ENCODE results near the gene CTCF.

The CTCF gene

DNA sequence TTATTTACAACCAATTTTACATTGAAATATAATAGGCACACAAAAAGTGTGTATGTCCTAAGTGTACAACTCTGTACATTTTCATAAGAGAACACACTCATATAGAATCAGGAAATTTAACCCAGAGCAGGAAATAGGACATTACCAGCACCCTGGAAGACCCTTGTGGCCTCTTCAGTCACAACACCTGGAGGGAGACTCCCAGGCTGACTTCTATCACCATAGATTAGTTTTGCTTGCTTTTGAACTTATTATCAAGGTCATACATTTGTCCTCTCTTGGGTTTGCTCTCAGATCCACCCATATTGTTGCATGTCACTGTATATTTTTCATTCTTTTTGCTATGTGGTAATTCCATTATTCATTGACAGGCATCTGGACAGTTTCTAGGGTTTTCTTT lies 27.9 kb upstream of the CTCF start:
- no peaks in the 10 kb centered on the region for H3K9me3 ChIP-seq (ENCODE audit: control insufficient read depth in 1 of 2, low read length in 2 of 2)
- peaks cover 13 to 17% of the 10 kb centered on the region in 2 donors for H3K27me3 ChIP-seq (ENCODE audit: control insufficient read depth in 1 of 2, insufficient read depth in 2 of 2, low read length in 2 of 2)
- no peak overlapping the region for H3K9ac ChIP-seq (ENCODE audit: low read depth in 1 of 2, low read length in 2 of 2)
- no peak overlapping the region for H3K4me3 ChIP-seq (ENCODE audit: low read depth in 1 of 2, low read length in 2 of 2)
- H3K36me3 ChIP-seq (ENCODE audit: control insufficient read depth in 1 of 2, insufficient read depth in 2 of 2, low read length in 2 of 2): no peaks in the 10 kb centered on the region
- H3K4me1 ChIP-seq (ENCODE audit: control insufficient read depth in 1 of 2, insufficient read depth in 2 of 2, low read length in 2 of 2): peaks cover 23 to 39% of the 10 kb centered on the region in 2 donors
- H3K27ac ChIP-seq (ENCODE audit: low read depth, low read length): no peak overlapping the region

DNA sequence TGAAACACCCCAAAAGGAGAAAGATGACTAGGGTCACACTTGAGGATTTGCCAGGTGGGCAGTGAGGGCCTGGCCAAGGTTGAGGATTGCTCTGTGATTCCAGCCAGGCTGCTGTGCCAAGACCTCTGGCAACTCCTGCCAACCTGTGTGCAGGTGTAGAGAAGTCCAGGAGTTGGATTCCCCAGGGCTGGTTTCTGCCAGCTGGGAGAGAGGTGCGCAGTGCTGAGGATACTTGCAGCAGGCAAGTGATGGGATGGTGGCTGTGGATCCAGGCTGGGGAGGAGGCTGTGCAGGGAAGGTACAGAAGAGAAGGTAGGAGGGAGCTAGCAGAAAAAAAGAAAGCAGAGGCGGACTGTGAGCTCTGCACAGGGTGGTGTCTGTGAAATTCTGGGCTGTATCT lies 27.1 kb upstream of the CTCF start:
- Histone ChIP-seq H3K9me3 (ENCODE audit: control insufficient read depth in 1 of 2, low read length in 2 of 2) (no peaks in the 10 kb centered on the region), H3K27ac (ENCODE audit: low read depth, low read length) (no peak overlapping the region), H3K36me3 (ENCODE audit: control insufficient read depth in 1 of 2, insufficient read depth in 2 of 2, low read length in 2 of 2) (peaks cover 0 to 6% of the 10 kb centered on the region in 2 donors), H3K4me3 (ENCODE audit: low read depth in 1 of 2, low read length in 2 of 2) (no peak overlapping the region), H3K27me3 (ENCODE audit: control insufficient read depth in 1 of 2, insufficient read depth in 2 of 2, low read length in 2 of 2) (peaks cover 8 to 12% of the 10 kb centered on the region in 2 donors), H3K4me1 (ENCODE audit: control insufficient read depth in 1 of 2, insufficient read depth in 2 of 2, low read length in 2 of 2) (peaks cover 21 to 40% of the 10 kb centered on the region in 2 donors), H3K9ac (ENCODE audit: low read depth in 1 of 2, low read length in 2 of 2) (no peak overlapping the region)

DNA sequence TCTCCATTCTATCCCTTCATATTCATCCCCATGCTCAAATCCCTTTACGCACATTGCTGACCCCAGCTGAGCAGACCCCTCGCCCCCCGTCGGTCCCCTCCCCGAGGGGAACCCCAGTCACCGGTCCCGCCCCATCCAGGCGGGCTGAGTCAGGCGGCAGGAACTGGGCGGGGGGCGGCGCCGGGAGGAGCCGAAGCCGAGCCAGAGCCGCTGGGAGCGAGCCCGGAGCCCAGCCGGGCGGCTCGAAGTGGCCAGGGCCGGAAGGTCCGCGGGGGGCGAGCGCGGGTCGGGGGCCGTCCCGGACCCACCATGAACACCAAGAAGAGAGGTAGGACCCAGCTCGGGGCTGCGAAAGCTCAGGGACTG lies 25.1 kb upstream of the CTCF start:
- peaks cover 0 to 7% of the 10 kb centered on the region in 2 donors for H3K27me3 ChIP-seq (ENCODE audit: control insufficient read depth in 1 of 2, insufficient read depth in 2 of 2, low read length in 2 of 2)
- H3K4me3 ChIP-seq (ENCODE audit: low read depth in 1 of 2, low read length in 2 of 2): peak overlapping the region; percentile 61 to 70
- H3K9ac ChIP-seq (ENCODE audit: low read depth in 1 of 2, low read length in 2 of 2): peak overlapping the region; percentile 47 to 48
- peaks cover 5 to 19% of the 10 kb centered on the region in 2 donors for H3K36me3 ChIP-seq (ENCODE audit: control insufficient read depth in 1 of 2, insufficient read depth in 2 of 2, low read length in 2 of 2)
- H3K9me3 ChIP-seq (ENCODE audit: control insufficient read depth in 1 of 2, low read length in 2 of 2): no peaks in the 10 kb centered on the region
- peak overlapping the region; percentile 78 for H3K27ac ChIP-seq (ENCODE audit: low read depth, low read length)
- peaks cover 12 to 40% of the 10 kb centered on the region in 2 donors for H3K4me1 ChIP-seq (ENCODE audit: control insufficient read depth in 1 of 2, insufficient read depth in 2 of 2, low read length in 2 of 2)

DNA sequence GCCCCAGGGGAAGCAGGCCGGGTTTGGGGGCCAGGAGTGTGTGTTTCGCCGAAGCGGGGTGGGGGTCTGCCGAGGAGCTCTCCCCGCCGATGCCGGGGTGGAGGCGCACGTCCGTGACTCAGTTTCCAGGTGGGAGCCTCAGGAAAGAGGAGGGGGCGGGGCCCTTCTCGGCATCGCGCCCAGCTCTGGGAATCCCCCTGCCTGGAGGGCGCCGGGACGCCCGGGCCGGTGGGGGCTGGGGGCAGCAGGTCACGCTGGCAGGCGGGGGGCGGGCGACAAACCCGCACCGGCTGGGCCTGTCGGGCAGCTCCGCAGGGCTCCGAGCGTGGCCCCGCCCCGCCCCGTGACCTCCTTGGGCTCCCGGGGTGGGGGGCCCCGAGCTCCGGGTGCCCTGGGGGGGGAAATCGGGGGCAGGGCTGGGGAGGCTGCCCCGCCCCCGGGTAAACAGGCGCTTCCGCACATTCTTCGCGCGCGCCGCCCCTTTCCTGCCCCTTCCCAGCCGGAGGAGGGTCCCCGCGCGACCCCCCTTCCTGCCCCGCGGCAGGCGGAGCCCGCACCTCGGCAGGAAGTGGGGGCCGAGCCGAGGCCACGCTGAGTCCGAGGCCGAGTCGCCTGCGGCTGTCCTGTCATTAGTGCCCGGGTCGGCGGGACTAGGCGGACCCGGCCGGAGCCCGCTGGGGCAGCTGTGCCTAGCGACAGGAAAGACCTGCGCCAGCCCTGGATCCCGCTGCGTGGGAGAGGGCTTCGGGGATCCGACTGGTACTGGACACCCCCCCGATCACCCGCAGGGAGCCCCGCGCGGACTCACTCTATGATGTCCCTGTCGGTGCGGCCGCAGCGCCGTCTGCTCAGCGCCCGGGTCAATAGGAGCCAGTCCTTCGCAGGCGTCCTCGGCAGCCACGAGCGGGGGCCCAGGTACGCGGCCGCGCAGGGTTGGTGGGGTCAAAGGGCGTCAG lies 24.4 kb upstream of the CTCF start:
- peaks cover 12 to 37% of the 10 kb centered on the region in 2 donors for H3K4me1 ChIP-seq (ENCODE audit: control insufficient read depth in 1 of 2, insufficient read depth in 2 of 2, low read length in 2 of 2)
- peaks cover 0 to 7% of the 10 kb centered on the region in 2 donors for H3K27me3 ChIP-seq (ENCODE audit: control insufficient read depth in 1 of 2, insufficient read depth in 2 of 2, low read length in 2 of 2)
- peak overlapping the region; percentile 78 for H3K27ac ChIP-seq (ENCODE audit: low read depth, low read length)
- H3K9ac ChIP-seq (ENCODE audit: low read depth in 1 of 2, low read length in 2 of 2): peak overlapping the region; percentile 48 to 51
- peak overlapping the region; percentile 61 to 70 for H3K4me3 ChIP-seq (ENCODE audit: low read depth in 1 of 2, low read length in 2 of 2)
- H3K36me3 ChIP-seq (ENCODE audit: control insufficient read depth in 1 of 2, insufficient read depth in 2 of 2, low read length in 2 of 2): peaks cover 5 to 19% of the 10 kb centered on the region in 2 donors
- no peaks in the 10 kb centered on the region for H3K9me3 ChIP-seq (ENCODE audit: control insufficient read depth in 1 of 2, low read length in 2 of 2)

DNA sequence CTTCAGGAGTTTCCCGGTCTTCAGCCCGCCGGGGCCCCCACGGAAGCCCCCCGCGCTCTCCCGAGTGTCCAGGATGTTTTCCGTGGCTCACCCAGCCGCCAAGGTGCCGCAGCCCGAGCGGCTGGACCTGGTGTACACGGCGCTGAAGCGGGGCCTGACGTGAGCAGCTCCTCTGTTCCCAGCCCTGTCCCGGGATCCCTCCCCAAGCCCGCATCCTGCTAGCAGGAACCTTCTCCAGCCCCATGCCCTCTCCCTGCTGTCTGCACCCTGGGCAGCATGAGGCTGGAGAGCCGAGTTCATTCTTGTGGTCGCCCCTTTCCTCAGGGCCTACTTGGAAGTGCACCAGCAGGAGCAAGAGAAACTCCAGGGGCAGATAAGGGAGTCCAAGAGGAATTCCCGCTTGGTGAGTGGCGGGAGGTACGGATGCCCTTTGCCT lies 23.6 kb upstream of the CTCF start:
- Histone ChIP-seq H3K4me1 (ENCODE audit: control insufficient read depth in 1 of 2, insufficient read depth in 2 of 2, low read length in 2 of 2) (peaks cover 12 to 37% of the 10 kb centered on the region in 2 donors), H3K9ac (ENCODE audit: low read depth in 1 of 2, low read length in 2 of 2) (peak overlapping the region; percentile 25 to 26), H3K27ac (ENCODE audit: low read depth, low read length) (no peak overlapping the region), H3K9me3 (ENCODE audit: control insufficient read depth in 1 of 2, low read length in 2 of 2) (no peaks in the 10 kb centered on the region), H3K36me3 (ENCODE audit: control insufficient read depth in 1 of 2, insufficient read depth in 2 of 2, low read length in 2 of 2) (peaks cover 5 to 27% of the 10 kb centered on the region in 2 donors), H3K4me3 (ENCODE audit: low read depth in 1 of 2, low read length in 2 of 2) (peak overlapping the region; percentile 55 to 65), H3K27me3 (ENCODE audit: control insufficient read depth in 1 of 2, insufficient read depth in 2 of 2, low read length in 2 of 2) (peaks cover 0 to 7% of the 10 kb centered on the region in 2 donors)

DNA sequence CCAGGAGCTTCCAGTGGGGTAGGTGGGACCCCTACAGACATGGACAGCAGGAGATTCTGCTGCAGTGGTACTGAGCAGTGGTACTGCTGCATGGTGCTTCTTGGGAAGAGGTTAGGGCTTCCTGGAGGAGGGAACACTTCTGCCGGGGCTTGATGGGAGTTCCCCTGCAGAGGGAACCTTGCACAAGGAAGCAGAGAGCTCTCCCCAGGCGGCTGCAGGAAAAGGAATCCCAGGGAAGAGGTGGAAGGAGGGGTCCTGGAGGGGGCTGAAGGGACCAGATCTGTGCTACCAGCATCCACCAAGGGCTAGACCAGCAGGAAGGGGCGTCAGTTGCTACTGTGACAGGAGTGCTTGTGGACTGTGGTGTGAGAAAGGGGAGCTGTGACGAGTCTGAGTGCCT lies 23.1 kb upstream of the CTCF start:
- Histone ChIP-seq H3K4me3 (ENCODE audit: low read depth in 1 of 2, low read length in 2 of 2) (peak overlapping the region in 1 of 2 donors; percentile 28), H3K9ac (ENCODE audit: low read depth in 1 of 2, low read length in 2 of 2) (peak overlapping the region in 1 of 2 donors; percentile 43), H3K36me3 (ENCODE audit: control insufficient read depth in 1 of 2, insufficient read depth in 2 of 2, low read length in 2 of 2) (peaks cover 5 to 32% of the 10 kb centered on the region in 2 donors), H3K4me1 (ENCODE audit: control insufficient read depth in 1 of 2, insufficient read depth in 2 of 2, low read length in 2 of 2) (peaks cover 12 to 37% of the 10 kb centered on the region in 2 donors), H3K27ac (ENCODE audit: low read depth, low read length) (no peak overlapping the region), H3K27me3 (ENCODE audit: control insufficient read depth in 1 of 2, insufficient read depth in 2 of 2, low read length in 2 of 2) (peaks cover 0 to 7% of the 10 kb centered on the region in 2 donors), H3K9me3 (ENCODE audit: control insufficient read depth in 1 of 2, low read length in 2 of 2) (no peaks in the 10 kb centered on the region)

DNA sequence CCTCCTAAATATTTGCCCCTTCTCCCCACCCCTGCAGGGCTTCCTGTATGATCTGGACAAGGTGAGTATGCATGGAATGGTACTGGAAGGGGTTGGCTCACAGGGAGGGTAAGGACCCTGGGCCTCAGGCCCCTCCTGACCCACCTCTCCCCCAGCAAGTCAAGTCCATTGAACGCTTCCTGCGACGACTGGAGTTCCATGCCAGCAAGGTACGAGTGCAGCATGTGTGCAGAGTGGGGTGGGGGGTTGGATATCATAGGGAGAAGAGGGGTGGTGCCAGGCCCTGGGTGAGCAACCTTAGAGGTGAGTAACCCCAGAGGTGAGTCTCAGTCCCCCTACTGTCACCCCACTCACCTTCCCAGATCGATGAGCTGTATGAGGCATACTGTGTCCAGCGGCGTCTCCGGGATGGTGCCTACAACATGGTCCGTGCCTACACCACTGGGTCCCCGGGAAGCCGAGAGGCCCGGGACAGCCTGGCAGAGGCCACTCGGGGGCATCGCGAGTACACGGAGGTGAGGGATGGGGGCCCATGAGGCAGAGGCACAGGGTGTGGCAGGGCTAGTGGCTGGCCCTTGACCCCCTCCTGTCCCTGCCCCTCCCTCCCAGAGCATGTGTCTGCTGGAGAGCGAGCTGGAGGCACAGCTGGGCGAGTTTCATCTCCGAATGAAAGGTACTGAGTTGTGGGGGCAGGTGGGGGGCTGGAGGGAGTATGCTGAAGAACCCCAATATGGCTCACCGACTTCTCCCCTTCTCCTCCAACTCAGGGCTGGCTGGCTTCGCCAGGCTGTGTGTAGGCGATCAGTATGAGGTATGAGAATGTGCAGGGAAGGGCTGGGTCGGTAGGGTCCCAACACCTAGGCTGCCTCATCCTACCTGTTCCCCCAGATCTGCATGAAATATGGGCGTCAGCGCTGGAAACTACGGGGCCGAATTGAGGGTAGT lies 22.4 kb upstream of the CTCF start:
- peaks cover 5 to 33% of the 10 kb centered on the region in 2 donors for H3K36me3 ChIP-seq (ENCODE audit: control insufficient read depth in 1 of 2, insufficient read depth in 2 of 2, low read length in 2 of 2)
- peaks cover 0 to 7% of the 10 kb centered on the region in 2 donors for H3K27me3 ChIP-seq (ENCODE audit: control insufficient read depth in 1 of 2, insufficient read depth in 2 of 2, low read length in 2 of 2)
- peak overlapping the region in 1 of 2 donors; percentile 28 for H3K4me3 ChIP-seq (ENCODE audit: low read depth in 1 of 2, low read length in 2 of 2)
- H3K4me1 ChIP-seq (ENCODE audit: control insufficient read depth in 1 of 2, insufficient read depth in 2 of 2, low read length in 2 of 2): peaks cover 12 to 37% of the 10 kb centered on the region in 2 donors
- no peak overlapping the region for H3K27ac ChIP-seq (ENCODE audit: low read depth, low read length)
- no peak overlapping the region for H3K9ac ChIP-seq (ENCODE audit: low read depth in 1 of 2, low read length in 2 of 2)
- H3K9me3 ChIP-seq (ENCODE audit: control insufficient read depth in 1 of 2, low read length in 2 of 2): no peaks in the 10 kb centered on the region

DNA sequence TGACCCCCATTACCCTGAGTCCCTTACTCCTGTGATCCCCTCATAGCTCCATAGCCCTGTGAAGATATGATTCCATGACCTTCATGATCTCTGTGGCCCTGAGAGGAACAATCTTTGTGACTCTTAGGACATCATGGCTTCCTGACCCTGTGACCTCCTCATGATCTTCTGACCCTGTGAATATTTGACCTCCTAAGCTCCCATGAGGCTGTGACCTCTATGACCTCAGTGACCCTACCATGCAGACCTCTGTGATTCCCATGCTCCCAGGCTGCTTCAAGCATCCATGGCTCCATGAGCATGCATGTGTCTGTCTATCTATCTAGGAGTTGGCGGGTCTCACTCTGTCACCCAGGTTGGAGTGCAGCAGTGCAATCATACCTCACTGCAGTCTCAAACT lies 21.6 kb upstream of the CTCF start:
- Histone ChIP-seq H3K36me3 (ENCODE audit: control insufficient read depth in 1 of 2, insufficient read depth in 2 of 2, low read length in 2 of 2) (peaks cover 5 to 36% of the 10 kb centered on the region in 2 donors), H3K27ac (ENCODE audit: low read depth, low read length) (no peak overlapping the region)

DNA sequence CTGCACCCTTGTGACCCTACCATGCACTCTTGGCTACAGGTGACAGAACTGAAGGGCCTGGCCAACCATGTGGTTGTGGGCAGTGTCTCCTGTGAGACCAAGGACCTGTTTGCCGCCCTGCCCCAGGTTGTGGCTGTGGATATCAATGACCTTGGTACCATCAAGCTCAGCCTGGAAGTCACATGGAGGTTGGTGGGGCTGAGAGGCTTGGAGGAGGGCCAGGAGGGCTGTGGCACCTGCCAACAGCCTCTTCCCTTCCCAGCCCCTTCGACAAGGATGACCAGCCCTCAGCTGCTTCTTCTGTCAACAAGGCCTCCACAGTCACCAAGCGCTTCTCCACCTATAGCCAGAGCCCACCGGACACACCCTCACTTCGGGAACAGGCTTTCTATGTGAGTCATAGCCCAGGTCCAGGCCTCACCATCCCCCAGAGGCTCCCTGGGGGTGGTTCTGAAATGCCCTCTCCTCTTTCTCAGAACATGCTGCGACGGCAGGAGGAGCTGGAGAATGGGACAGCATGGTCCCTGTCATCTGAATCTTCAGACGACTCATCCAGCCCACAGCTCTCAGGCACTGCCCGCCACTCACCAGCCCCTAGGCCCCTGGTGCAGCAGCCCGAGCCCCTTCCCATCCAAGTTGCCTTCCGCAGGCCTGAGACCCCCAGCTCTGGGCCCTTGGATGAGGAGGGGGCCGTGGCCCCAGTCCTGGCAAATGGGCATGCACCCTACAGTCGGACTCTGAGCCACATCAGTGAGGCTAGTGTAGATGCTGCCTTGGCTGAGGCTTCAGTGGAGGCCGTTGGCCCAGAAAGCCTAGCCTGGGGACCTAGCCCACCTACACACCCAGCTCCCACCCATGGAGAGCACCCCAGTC lies 20.7 kb upstream of the CTCF start:
- no peak overlapping the region for H3K27ac ChIP-seq (ENCODE audit: low read depth, low read length)
- no peak overlapping the region for H3K9ac ChIP-seq (ENCODE audit: low read depth in 1 of 2, low read length in 2 of 2)
- peaks cover 5 to 38% of the 10 kb centered on the region in 2 donors for H3K36me3 ChIP-seq (ENCODE audit: control insufficient read depth in 1 of 2, insufficient read depth in 2 of 2, low read length in 2 of 2)
- peaks cover 17 to 40% of the 10 kb centered on the region in 2 donors for H3K4me1 ChIP-seq (ENCODE audit: control insufficient read depth in 1 of 2, insufficient read depth in 2 of 2, low read length in 2 of 2)
- peaks cover 0 to 2% of the 10 kb centered on the region in 2 donors for H3K27me3 ChIP-seq (ENCODE audit: control insufficient read depth in 1 of 2, insufficient read depth in 2 of 2, low read length in 2 of 2)
- H3K9me3 ChIP-seq (ENCODE audit: control insufficient read depth in 1 of 2, low read length in 2 of 2): no peaks in the 10 kb centered on the region
- H3K4me3 ChIP-seq (ENCODE audit: low read depth in 1 of 2, low read length in 2 of 2): no peak overlapping the region

More for the DNA sequence above, 21.6 kb upstream of the CTCF start:
- Histone ChIP-seq H3K4me3 (ENCODE audit: low read depth in 1 of 2, low read length in 2 of 2) (no peak overlapping the region), H3K4me1 (ENCODE audit: control insufficient read depth in 1 of 2, insufficient read depth in 2 of 2, low read length in 2 of 2) (peaks cover 12 to 37% of the 10 kb centered on the region in 2 donors), H3K9ac (ENCODE audit: low read depth in 1 of 2, low read length in 2 of 2) (no peak overlapping the region), H3K9me3 (ENCODE audit: control insufficient read depth in 1 of 2, low read length in 2 of 2) (no peaks in the 10 kb centered on the region), H3K27me3 (ENCODE audit: control insufficient read depth in 1 of 2, insufficient read depth in 2 of 2, low read length in 2 of 2) (peaks cover 0 to 5% of the 10 kb centered on the region in 2 donors)
